Psoas muscle (tissue), 8 donors: ENCODE data around the gene COL20A1. TPM values are rescaled to one million over a fixed set of nuclear protein-coding genes. Genes with fewer than 3 reads are reported as not detected.
A peak's percentile ranks its signal among the peaks of the same experiment; 100 is the strongest.

Source experiments
- ATAC-seq, 4 donors: fragments of 200-7000 bp; cut with Tn5 transposase; one replicate each; pipeline ENCODE4 v1.9.1; 2020; ENCODE audit warnings: moderate library complexity in 3 of 4, mild to moderate bottlenecking in 2 of 4
- DNase-seq, 2 donors: peaks; one replicate each; pipeline ENCODE4 v3.0.0-alpha.2; 2020
- H3K27ac ChIP-seq: fragments of 200-600 bp; one replicate; pipeline ENCODE4 v1.8.0; 2022
- H3K27me3 ChIP-seq, 3 donors: fragments of 200-600 bp in 1 of 3; one replicate each; pipeline versions ENCODE4 v1.6.1 to v1.8.0; 2013 to 2022; ENCODE audit warnings: low read length in 2 of 3, mild to moderate bottlenecking in 2 of 3, moderate library complexity in 1 of 3; ENCODE audit not compliant: insufficient read depth in 3 of 3
- H3K36me3 ChIP-seq, 2 donors: fragments of 200-600 bp in 1 of 2; one replicate each; pipeline versions ENCODE4 v1.6.1 to v1.8.0; 2013 to 2022; ENCODE audit warnings: low read depth in 1 of 2, mild to moderate bottlenecking in 1 of 2, moderate library complexity in 1 of 2; ENCODE audit not compliant: insufficient read depth in 1 of 2
- H3K4me1 ChIP-seq: fragments of 200-600 bp; one replicate; pipeline ENCODE4 v1.8.0; 2022
- H3K4me3 ChIP-seq: fragments of 200-600 bp; one replicate; pipeline ENCODE4 v1.8.0; 2022; ENCODE audit warnings: mild to moderate bottlenecking
- H3K9me3 ChIP-seq: fragments of 200-600 bp; one replicate; pipeline ENCODE4 v1.8.0; 2022
- WGBS, 3 donors: extraction: QIAGEN DNeasy Blood & Tissue Kit; methylation state at CpG; one replicate each; pipeline versions ENCODE4 v1.1.6 to v1.1.7; 2013; 5-methylcytosine and 5-hydroxymethylcytosine counted together
- intact Hi-C, 2 donors: fragments of 100-400 bp; cut with DNase I; formaldehyde crosslinking; loops; one replicate each; pipeline versions ENCODE4 v1.11.0 to v1.14.2; 2022
- polyA plus RNA-seq, 3 donors: library from polyadenylated mRNA; stranded (reverse); fragments of 200-250 nt; gene quantifications; one replicate each; pipeline ENCODE4 v1.2.3, GENCODE V29; 2013
- total RNA-seq, 4 donors: library from RNA; stranded (reverse); fragmentation: NEBNext Ultra II Directional in 2 of 4; extraction: Animal tissue kit (Norgen Biotek cat#: 25700) in 2 of 4; gene quantifications; one replicate each; pipeline versions ENCODE4 v1.2.1 to v1.2.4, GENCODE V29; 2021 to 2023
- TF ChIP-seq, protein P1 (sequence below): fragments of 200-600 bp; IDR thresholded peaks from one replicate; pipeline ENCODE4 v1.8.0; 2022; ENCODE audit warnings: antibody characterized with exemption
- donor health status: healthy with polysubstance abuse.
- donor health status: DM: no; HTN: no; CAD: no; lungs with moderate emphysema.
- donor health status: Bipolar disorder and iron deficiency.
- donor health status: healthy.
- donor health status: DM: yes; HTN: yes; CAD: no.
- donor health status: DM: no; HTN: no; CAD: no.
- donor health status: DM: no; HTN: no; CAD: no.
- donor health status: DM: yes; HTN: yes; CAD: no.

The COL20A1 gene
- total and polyA plus RNA-seq, 7 donors: 0.08 to 0.09 TPM; not detected in 5

DNA sequence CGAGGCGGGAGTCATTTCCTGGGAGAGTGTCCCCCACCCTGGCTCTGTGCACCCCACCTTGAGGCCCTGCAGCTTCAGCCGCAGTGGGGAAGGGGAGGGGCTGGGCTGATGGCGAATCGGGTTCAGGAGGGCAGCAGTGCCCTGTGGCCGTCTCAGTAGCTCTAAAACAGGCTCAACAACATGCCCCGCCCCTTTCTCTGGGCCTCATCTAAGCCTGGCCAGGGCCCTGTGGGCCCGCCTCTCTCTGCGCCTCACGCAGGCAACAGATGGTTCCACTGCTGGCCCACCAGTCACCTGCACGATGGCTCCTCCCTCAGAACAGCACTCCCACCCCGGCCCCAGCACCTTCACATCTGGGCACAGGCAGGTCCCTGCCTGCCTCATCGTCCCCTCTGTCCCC is 38.0 kb downstream of the COL20A1 start:
- ATAC-seq: peak in 1 of 4 donors; percentile 14
- TF ChIP-seq, protein P1, sequence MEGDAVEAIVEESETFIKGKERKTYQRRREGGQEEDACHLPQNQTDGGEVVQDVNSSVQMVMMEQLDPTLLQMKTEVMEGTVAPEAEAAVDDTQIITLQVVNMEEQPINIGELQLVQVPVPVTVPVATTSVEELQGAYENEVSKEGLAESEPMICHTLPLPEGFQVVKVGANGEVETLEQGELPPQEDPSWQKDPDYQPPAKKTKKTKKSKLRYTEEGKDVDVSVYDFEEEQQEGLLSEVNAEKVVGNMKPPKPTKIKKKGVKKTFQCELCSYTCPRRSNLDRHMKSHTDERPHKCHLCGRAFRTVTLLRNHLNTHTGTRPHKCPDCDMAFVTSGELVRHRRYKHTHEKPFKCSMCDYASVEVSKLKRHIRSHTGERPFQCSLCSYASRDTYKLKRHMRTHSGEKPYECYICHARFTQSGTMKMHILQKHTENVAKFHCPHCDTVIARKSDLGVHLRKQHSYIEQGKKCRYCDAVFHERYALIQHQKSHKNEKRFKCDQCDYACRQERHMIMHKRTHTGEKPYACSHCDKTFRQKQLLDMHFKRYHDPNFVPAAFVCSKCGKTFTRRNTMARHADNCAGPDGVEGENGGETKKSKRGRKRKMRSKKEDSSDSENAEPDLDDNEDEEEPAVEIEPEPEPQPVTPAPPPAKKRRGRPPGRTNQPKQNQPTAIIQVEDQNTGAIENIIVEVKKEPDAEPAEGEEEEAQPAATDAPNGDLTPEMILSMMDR: no peak
- Histone ChIP-seq H3K4me1 (no peaks in the 10 kb centered on the region), H3K27me3 (peaks cover 0 to 69% (median 18%) of the 10 kb centered on the region in 3 donors), H3K9me3 (peaks cover 4% of the 10 kb centered on the region), H3K27ac (no peak overlapping the region), H3K4me3 (no peak overlapping the region), H3K36me3 (no peaks in the 10 kb centered on the region)
- intact Hi-C loops: no loop called here
- 33 to 40% (median 34%) methylated on average over 13 of the region's 13 CpGs for WGBS, 3 donors
- peak; percentile 3 to 27 for DNase-seq

DNA sequence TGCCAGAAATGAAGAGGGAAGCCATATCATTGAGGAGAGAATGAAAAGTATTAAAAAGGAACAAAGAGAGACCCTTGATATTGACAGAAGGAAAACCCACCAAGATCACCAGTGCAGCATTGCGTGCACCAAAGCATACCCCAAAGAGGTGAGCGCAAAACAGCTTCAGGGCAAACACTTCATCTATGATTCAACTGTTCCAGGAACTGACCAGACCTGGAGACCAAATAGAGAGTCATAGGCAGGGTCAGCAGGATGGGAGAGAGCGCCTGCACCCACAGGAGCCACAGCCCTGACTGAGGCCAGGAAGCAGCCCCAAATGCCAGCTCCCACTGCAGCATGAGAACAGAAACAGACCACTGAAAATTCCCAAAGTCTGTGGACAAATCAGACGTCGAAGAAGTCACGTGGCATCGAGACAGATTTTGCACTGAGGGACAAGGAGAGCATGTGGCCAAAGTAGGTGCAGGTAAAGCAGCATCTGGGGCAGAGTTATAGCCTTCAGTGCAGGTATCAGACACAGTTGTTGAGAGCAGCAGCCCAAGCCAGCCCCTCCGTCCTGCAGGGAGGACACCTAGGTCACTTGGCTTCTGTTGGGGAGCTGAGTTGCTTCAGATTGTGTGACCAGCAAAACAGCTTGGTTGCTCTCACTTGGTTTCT is 38.9 kb downstream of the COL20A1 start:
- ATAC-seq (no peak), DNase-seq (peak in 1 of 2 donors; percentile 18)
- WGBS, 3 donors: 96 to 97% (median 96%) methylated on average over 8 of the region's 8 CpGs
- no peaks in the 10 kb centered on the region for H3K36me3 ChIP-seq
- TF ChIP-seq, protein P1: no peak
- no peak overlapping the region for H3K4me3 ChIP-seq
- intact Hi-C loops: no loop called here
- peaks cover 4% of the 10 kb centered on the region for H3K9me3 ChIP-seq
- H3K27ac ChIP-seq: no peak overlapping the region
- no peaks in the 10 kb centered on the region for H3K4me1 ChIP-seq
- peaks cover 0 to 69% (median 18%) of the 10 kb centered on the region in 3 donors for H3K27me3 ChIP-seq

DNA sequence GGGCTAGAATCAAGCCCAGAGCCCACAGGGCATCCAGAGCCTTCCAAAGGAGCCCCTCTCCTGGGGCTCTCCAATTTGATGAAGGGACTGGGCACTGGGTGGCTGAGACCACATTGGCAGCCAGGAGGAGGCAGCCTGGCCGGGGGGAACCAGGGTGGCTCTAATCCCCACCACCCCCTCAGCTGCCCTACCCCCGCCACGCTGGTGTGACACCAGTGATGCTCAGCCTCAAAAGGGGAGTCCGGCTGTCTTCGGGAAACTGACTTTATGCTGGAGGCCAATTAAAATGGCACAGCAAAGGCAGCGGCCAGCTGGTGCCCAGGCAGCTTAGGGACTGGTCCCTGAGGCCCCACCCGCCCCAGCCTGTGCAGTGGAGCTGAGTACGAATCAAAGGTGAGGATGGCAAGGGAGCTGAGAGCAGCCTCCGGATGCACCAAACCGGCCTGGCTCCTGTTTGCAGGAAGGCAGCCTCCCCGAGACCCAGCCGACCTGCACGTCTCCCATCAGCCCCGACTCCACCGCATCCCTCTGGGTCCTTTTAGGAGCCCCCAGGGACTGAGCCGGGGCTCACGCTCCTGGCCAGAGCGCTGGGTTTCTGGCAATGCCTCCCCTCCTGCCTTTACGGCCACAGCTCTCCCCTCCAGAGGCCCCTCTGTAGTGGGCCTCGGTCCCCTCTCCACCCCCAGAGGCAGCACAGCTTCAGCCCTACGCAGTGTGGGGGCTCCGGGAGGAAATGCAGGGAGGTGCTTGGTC is 39.7 kb downstream of the COL20A1 start:
- 80 to 84% (median 84%) methylated on average over 22 of the region's 22 CpGs for WGBS, 3 donors
- no peaks in the 10 kb centered on the region for H3K36me3 ChIP-seq
- no peak overlapping the region for H3K27ac ChIP-seq
- no peak for ATAC-seq
- TF ChIP-seq, protein P1: no peak
- peaks cover 0 to 75% (median 18%) of the 10 kb centered on the region in 3 donors for H3K27me3 ChIP-seq
- H3K9me3 ChIP-seq: peaks cover 4% of the 10 kb centered on the region
- DNase-seq: peak; percentile 6 to 38
- intact Hi-C loops: no loop called here
- no peak overlapping the region for H3K4me3 ChIP-seq
- no peaks in the 10 kb centered on the region for H3K4me1 ChIP-seq

DNA sequence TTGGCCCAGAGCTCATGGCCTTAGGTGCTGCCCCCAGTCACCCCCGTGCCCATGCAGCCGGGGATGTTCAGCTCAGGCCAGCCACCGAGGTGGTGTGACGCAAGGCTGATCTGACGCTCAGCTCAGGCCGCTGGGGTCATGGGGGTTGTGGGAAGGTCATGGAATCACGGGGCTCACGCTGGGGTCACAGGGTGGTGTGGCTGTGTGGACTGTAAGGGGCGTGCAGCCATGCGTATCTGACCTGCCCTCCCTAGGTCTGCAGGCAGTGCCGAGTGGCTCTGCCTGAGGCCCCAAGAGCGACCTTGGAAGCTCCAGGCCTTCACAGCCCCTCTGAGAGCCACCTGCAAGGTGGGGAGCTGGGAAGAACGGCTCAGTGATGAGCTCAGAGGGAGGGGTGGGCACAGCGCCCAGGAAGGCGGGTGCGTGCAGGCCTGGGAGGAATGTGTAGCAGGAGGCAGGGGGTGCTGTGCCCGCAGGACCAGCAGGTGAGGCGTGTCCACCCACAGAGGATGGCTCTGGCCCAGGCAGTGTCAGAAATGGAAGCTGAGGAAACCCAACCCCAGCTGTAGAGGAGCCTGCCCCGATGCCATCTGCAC is 40.4 kb downstream of the COL20A1 start:
- intact Hi-C loops: no loop called here
- 70 to 73% (median 72%) methylated on average over 18 to 19 of the region's 19 CpGs for WGBS, 3 donors
- ATAC-seq (no peak), DNase-seq (peak; percentile 2 to 44)
- TF ChIP-seq, protein P1: no peak
- H3K36me3 ChIP-seq: no peaks in the 10 kb centered on the region
- no peak overlapping the region for H3K4me3 ChIP-seq
- H3K27ac ChIP-seq: no peak overlapping the region
- peaks cover 4% of the 10 kb centered on the region for H3K9me3 ChIP-seq
- H3K27me3 ChIP-seq: peaks cover 0 to 80% (median 18%) of the 10 kb centered on the region in 3 donors
- no peaks in the 10 kb centered on the region for H3K4me1 ChIP-seq
